ENCODE measurements around the gene UXS1.
"Not testable (repeated sequence)": the region's sequence is repeated elsewhere in the genome, so short reads cannot be mapped to it uniquely, and the experiment has no call there.

UXS1 gene

GRCh38 chr2:106193977-106194778 is at the start of gene UXS1:
TSS of gene UXS1 (minus strand) at chr2:106194301. CDS start at chr2:106194241, 60 bp downstream.
- DNase-seq, result peak; percentile 99

GRCh38 chr2:106239491-106239890 is 45.4 kb upstream of the UXS1 start:
- not testable (repeated sequence) for DNase-seq

GRCh38 chr2:106235392-106235791 is 41.3 kb upstream of the UXS1 start:
- not testable (repeated sequence) for DNase-seq

GRCh38 chr2:106233350-106233706 is 39.2 kb upstream of the UXS1 start:
- no peak for DNase-seq

- DNase-seq, result no peak
These were observed 38.7 kb upstream of the UXS1 start for GRCh38 chr2:106232638-106233349.

- DNase-seq, result no peak
These were observed 29.2 kb upstream of the UXS1 start for GRCh38 chr2:106223347-106223746.

GRCh38 chr2:106222057-106222456 is 28.0 kb upstream of the UXS1 start:
- not testable (repeated sequence) for DNase-seq

- no peak for DNase-seq
These were observed 25.7 kb upstream of the UXS1 start for GRCh38 chr2:106219813-106220212.

GRCh38 chr2:106219157-106219556 is 25.1 kb upstream of the UXS1 start:
- not testable (repeated sequence) for DNase-seq

- DNase-seq, result no peak
These were observed 14.8 kb upstream of the UXS1 start for GRCh38 chr2:106208874-106209273.

- no peak for DNase-seq
These were observed 14.3 kb upstream of the UXS1 start for GRCh38 chr2:106208399-106208798.

- no peak for DNase-seq
These were observed 13.1 kb upstream of the UXS1 start for GRCh38 chr2:106207246-106207645.

- no peak for DNase-seq
These were observed 11.4 kb upstream of the UXS1 start for GRCh38 chr2:106205488-106205887.

- not testable (repeated sequence) for DNase-seq
These were observed 10.4 kb upstream of the UXS1 start for GRCh38 chr2:106204551-106204950.

- no peak for DNase-seq
These were observed 7.6 kb upstream of the UXS1 start for GRCh38 chr2:106201661-106202060.

- DNase-seq, result no peak
These were observed 3.8 kb upstream of the UXS1 start for GRCh38 chr2:106197878-106198277.

- no peak for DNase-seq
These were observed 1.9 kb upstream of the UXS1 start for GRCh38 chr2:106195981-106196380.

- no peak for DNase-seq
These were observed 1.4 kb upstream of the UXS1 start for GRCh38 chr2:106195456-106195855.

- DNase-seq, result no peak
These were observed 468 bp downstream of the UXS1 start for GRCh38 chr2:106193690-106193976.

GRCh38 chr2:106192752-106193689 is 1.1 kb downstream of the UXS1 start:
- peak; percentile 54 for DNase-seq

- no peak for DNase-seq
These were observed 2.5 kb downstream of the UXS1 start for GRCh38 chr2:106191511-106192016.

- DNase-seq, result no peak
These were observed 4.2 kb downstream of the UXS1 start for GRCh38 chr2:106189764-106190468.

GRCh38 chr2:106189325-106189724 is 4.8 kb downstream of the UXS1 start:
- DNase-seq, result no peak
